OCI-LY3 (cell line): Measurements from ENCODE around the gene SLC6A9.

Source experiments
- EZH2phosphoT487 ChIP-seq: fragments of 200-600 bp; shearing (Covaris generic); IDR thresholded peaks from 2 replicates; pipeline ENCODE4 v1.6.1; 2018; ENCODE audit warnings: antibody characterized with exemption, mixed run types, low read depth
- TF ChIP-seq, protein P1 (sequence below): fragments of 200-600, 300-600 bp; sonication (generic); IDR thresholded peaks from 2 replicates; pipeline ENCODE4 v1.5.1; 2014; ENCODE audit warnings: antibody characterized with exemption, low read length, low read depth

DNA sequence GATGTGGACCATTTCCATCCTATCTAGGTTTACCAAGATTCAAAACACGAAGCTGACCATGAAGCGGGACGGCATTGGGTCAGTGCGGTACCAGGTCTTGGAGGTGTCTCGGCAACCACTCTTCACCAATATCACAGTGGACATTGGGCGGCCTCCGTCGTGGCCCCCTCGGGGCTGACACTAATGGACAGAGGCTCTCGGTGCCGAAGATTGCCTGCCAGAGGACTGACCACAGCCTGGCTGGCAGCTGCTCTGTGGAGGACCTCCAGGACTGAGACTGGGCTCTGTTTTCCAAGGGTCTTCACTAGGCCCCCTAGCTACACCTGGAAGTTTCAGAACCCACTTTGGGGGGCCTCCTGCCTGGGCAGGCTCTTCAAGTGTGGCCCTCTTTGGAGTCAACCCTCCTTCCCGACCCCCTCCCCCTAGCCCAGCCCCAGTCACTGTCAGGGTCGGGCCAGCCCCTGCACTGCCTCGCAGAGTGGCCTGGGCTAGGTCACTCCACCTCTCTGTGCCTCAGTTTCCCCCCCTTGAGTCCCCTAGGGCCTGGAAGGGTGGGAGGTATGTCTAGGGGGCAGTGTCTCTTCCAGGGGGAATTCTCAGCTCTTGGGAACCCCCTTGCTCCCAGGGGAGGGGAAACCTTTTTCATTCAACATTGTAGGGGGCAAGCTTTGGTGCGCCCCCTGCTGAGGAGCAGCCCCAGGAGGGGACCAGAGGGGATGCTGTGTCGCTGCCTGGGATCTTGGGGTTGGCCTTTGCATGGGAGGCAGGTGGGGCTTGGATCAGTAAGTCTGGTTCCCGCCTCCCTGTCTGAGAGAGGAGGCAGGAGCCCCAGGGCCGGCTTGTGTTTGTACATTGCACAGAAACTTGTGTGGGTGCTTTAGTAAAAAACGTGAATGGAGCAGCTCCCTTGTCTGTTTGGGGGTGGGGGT, 40.7 kb downstream of the SLC6A9 start:
- TF ChIP-seq, protein P1, sequence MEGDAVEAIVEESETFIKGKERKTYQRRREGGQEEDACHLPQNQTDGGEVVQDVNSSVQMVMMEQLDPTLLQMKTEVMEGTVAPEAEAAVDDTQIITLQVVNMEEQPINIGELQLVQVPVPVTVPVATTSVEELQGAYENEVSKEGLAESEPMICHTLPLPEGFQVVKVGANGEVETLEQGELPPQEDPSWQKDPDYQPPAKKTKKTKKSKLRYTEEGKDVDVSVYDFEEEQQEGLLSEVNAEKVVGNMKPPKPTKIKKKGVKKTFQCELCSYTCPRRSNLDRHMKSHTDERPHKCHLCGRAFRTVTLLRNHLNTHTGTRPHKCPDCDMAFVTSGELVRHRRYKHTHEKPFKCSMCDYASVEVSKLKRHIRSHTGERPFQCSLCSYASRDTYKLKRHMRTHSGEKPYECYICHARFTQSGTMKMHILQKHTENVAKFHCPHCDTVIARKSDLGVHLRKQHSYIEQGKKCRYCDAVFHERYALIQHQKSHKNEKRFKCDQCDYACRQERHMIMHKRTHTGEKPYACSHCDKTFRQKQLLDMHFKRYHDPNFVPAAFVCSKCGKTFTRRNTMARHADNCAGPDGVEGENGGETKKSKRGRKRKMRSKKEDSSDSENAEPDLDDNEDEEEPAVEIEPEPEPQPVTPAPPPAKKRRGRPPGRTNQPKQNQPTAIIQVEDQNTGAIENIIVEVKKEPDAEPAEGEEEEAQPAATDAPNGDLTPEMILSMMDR, result peak; percentile 17; the same call in 1 of the 2 replicates
- TF ChIP-seq EZH2phosphoT487, result no peak
